ENCODE data around the gene MAPK1IP1L.

- TF ChIP-seq POLR2AphosphoS5 (IDR thresholded peaks at IDR 0.05) = no peak
- no peak for TF ChIP-seq CTCF (IDR thresholded peaks at IDR 0.05 in 8 of 11, conservative IDR thresholded peaks at IDR 0.05 in 3 of 11)
Observed at GRCh38 chr14:55045087-55045486, 6.4 kb upstream of the MAPK1IP1L start.
